Lower lobe of right lung (tissue), 2 donors: ENCODE data around the gene KCNAB1. TPM values are rescaled to one million over a fixed set of nuclear protein-coding genes. Genes with fewer than 3 reads are reported as not detected.

ENCODE experiments used
- ATAC-seq, 2 donors: fragments of 200-7000 bp; cut with Tn5 transposase; one replicate each; pipeline ENCODE4 v1.9.1; 2020 to 2022; ENCODE audit warnings: mild to moderate bottlenecking in 2 of 2, moderate library complexity in 2 of 2
- DNase-seq: peaks from one replicate; pipeline ENCODE4 v3.0.0-alpha.2; 2020
- H3K27ac ChIP-seq: fragments of 200-600 bp; one replicate; pipeline ENCODE4 v1.8.0; 2022
- H3K27me3 ChIP-seq: fragments of 200-600 bp; one replicate; pipeline ENCODE4 v1.8.0; 2022; ENCODE audit warnings: low read depth
- H3K36me3 ChIP-seq: fragments of 200-600 bp; one replicate; pipeline ENCODE4 v1.8.0; 2022; ENCODE audit warnings: mild to moderate bottlenecking
- H3K4me1 ChIP-seq: fragments of 200-600 bp; one replicate; pipeline ENCODE4 v1.8.0; 2022
- H3K4me3 ChIP-seq: fragments of 200-600 bp; one replicate; pipeline ENCODE4 v1.8.0; 2022; ENCODE audit warnings: mild to moderate bottlenecking
- H3K9me3 ChIP-seq: fragments of 200-600 bp; one replicate; pipeline ENCODE4 v1.8.0; 2022
- intact Hi-C: fragments of 100-400 bp; cut with DNase I; formaldehyde crosslinking; loops from one replicate; pipeline ENCODE4 v1.11.0; 2022
- total RNA-seq: library from RNA; stranded (reverse); fragmentation: NEBNext Ultra II Directional; extraction: Animal tissue kit (Norgen Biotek cat#: 25700); gene quantifications from one replicate; pipeline ENCODE4 v1.2.1, GENCODE V29; 2021
- TF ChIP-seq, protein P1 (sequence below): fragments of 200-600 bp; IDR thresholded peaks from one replicate; pipeline ENCODE4 v1.8.0; 2022; ENCODE audit warnings: antibody characterized with exemption, mild to moderate bottlenecking
- donor health status: DM: no; HTN: yes; CAD: no; lungs with severe emphysema.

KCNAB1 gene
- total RNA-seq, 1 donor from 2014 or later: 4.7 TPM

DNA sequence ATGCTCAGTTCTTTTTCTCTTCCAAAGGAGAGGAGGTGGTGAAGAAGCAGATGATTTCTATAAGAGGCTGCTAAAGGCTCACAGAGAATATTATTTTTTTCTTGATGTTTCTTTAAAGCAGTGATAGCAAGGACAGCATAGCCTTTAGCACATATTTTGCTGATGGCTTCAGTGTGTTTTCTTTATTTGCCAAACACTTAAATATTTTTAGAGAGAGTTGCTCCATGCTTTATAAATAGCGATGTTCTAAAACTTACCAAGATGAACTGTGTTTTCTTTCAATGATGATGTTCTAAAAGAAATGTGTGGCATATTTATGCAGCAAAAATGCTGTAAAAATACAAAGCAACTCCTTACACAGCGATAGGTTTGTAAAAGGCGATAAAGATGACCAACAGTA, 11.8 kb upstream of the KCNAB1 start:
- H3K36me3 ChIP-seq: no peaks in the 10 kb centered on the region
- no peak overlapping the region for H3K27ac ChIP-seq
- no peak overlapping the region for H3K4me3 ChIP-seq
- TF ChIP-seq, protein P1, sequence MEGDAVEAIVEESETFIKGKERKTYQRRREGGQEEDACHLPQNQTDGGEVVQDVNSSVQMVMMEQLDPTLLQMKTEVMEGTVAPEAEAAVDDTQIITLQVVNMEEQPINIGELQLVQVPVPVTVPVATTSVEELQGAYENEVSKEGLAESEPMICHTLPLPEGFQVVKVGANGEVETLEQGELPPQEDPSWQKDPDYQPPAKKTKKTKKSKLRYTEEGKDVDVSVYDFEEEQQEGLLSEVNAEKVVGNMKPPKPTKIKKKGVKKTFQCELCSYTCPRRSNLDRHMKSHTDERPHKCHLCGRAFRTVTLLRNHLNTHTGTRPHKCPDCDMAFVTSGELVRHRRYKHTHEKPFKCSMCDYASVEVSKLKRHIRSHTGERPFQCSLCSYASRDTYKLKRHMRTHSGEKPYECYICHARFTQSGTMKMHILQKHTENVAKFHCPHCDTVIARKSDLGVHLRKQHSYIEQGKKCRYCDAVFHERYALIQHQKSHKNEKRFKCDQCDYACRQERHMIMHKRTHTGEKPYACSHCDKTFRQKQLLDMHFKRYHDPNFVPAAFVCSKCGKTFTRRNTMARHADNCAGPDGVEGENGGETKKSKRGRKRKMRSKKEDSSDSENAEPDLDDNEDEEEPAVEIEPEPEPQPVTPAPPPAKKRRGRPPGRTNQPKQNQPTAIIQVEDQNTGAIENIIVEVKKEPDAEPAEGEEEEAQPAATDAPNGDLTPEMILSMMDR: no peak
- no peaks in the 10 kb centered on the region for H3K9me3 ChIP-seq
- DNase-seq (no peak), ATAC-seq (no peak)
- H3K27me3 ChIP-seq: no peaks in the 10 kb centered on the region
- no peaks in the 10 kb centered on the region for H3K4me1 ChIP-seq
- intact Hi-C loops: no loop called here

DNA sequence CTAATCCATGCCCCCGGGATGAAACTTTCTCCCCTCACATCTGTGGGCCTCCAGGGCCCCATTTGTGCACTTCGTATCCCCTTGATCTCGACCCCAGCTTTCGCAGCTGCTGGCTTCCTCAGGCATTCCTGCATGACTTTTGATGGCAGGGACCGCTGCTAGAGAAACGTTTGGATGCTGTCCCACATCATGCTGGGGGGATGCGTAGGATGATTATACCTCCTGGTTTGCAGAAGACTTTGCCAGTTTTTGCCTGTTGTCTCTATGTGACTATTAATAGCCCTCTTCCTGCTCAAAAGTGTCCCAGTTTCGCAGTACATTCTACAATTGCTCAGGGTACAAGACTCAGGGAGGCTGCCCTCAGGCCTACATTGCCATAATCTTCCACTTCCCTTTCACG, 10.4 kb upstream of the KCNAB1 start:
- no peak for DNase-seq
- Histone ChIP-seq H3K27me3 (no peaks in the 10 kb centered on the region), H3K27ac (no peak overlapping the region), H3K9me3 (no peaks in the 10 kb centered on the region), H3K4me3 (no peak overlapping the region), H3K4me1 (no peaks in the 10 kb centered on the region), H3K36me3 (no peaks in the 10 kb centered on the region)
- intact Hi-C loops: no loop called here
- ATAC-seq: no peak
- TF ChIP-seq, protein P1: no peak

DNA sequence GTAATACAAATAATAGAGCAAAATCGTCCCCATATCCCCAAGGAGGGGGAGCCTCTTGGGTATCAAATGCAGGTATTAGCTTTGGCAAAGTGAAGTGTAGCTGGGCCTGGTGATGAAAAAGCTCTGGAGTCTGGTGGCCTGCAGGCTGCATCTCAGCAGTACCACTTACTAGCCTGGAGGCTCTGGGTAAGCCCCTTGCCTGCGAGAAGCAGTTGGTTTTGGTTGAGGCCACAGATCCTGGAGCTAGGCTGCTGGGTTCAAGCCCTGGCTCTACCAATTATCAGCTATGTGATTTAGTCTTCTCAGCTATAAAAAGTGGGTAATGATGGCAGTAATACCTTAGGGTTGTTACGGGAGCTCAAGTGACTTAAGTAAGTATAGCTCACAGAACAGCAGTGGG, 6.1 kb downstream of the KCNAB1 start:
- Histone ChIP-seq H3K9me3 (no peaks in the 10 kb centered on the region), H3K27ac (no peak overlapping the region), H3K36me3 (no peaks in the 10 kb centered on the region), H3K4me3 (no peak overlapping the region), H3K4me1 (no peaks in the 10 kb centered on the region), H3K27me3 (no peaks in the 10 kb centered on the region)
- intact Hi-C loops: no loop called here
- TF ChIP-seq, protein P1: no peak
- ATAC-seq (no peak), DNase-seq (no peak)

DNA sequence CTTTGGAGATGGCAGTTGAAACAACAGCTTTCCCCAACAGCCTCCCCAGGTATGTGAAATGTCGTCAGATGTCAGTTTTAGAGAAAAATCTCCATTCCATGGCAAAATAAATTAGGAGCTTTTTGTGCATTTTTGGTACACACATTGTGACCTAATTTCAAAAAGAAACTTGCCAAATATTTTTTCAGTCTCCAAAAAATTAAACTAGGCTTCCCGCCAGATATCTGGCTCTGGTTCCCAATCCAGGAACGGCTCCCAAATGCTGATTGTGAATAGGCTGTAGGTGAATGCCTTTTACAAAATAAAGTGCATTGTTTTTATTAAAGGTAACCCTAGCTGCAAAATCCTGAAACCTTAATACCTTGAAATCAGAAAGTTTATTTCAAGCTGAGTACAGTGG, 10.9 kb downstream of the KCNAB1 start:
- Histone ChIP-seq H3K27ac (no peak overlapping the region), H3K4me1 (no peaks in the 10 kb centered on the region), H3K36me3 (no peaks in the 10 kb centered on the region), H3K4me3 (no peak overlapping the region), H3K9me3 (no peaks in the 10 kb centered on the region), H3K27me3 (no peaks in the 10 kb centered on the region)
- ATAC-seq (no peak), DNase-seq (no peak)
- TF ChIP-seq, protein P1: no peak
- intact Hi-C loops: no loop called here

DNA sequence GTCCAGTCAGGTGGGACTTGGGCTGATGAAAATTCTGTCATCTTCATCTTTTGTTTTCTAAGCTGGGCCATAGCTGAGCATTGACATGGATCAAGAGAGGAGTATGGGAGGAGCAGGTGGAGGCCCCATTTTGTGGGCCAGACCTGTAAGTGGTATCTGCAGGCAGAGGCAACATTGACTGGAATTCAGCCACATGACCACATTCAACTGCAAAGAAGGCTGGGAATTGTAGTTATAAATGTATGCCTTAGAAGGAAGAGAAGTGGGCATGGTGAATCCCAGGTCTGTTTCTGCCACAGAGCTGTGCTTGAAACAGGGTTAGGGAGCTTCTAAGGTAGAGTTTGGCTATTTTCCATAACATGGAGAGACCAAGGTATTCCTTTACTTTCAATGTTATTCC, 11.4 kb downstream of the KCNAB1 start:
- intact Hi-C loops: no loop called here
- Histone ChIP-seq H3K36me3 (no peaks in the 10 kb centered on the region), H3K27ac (no peak overlapping the region), H3K4me1 (no peaks in the 10 kb centered on the region), H3K4me3 (no peak overlapping the region), H3K27me3 (no peaks in the 10 kb centered on the region), H3K9me3 (no peaks in the 10 kb centered on the region)
- no peak for DNase-seq
- TF ChIP-seq, protein P1: no peak
- no peak for ATAC-seq

DNA sequence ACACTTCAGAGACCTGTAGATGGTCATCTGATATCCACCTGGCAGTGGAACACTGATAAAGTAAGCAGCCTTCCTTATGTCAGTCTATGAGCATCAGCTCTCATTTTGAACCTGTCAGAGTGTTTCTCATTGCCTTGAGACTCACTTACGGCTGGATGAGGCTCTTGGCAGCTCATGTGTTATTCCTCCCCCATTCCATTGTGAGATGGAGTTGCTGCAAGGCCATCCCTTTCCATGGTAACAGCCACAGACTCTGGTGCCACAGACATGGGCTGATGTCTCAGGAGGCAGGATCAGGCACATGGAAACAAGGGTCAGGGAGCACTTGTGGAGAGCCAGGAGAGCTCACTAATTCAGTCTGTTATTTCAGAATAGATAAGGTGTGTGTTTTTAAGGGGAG, 11.9 kb downstream of the KCNAB1 start:
- DNase-seq (no peak), ATAC-seq (no peak)
- Histone ChIP-seq H3K27me3 (no peaks in the 10 kb centered on the region), H3K9me3 (no peaks in the 10 kb centered on the region), H3K4me1 (no peaks in the 10 kb centered on the region), H3K4me3 (no peak overlapping the region), H3K27ac (no peak overlapping the region), H3K36me3 (no peaks in the 10 kb centered on the region)
- intact Hi-C loops: no loop called here
- TF ChIP-seq, protein P1: no peak
